Kidney (tissue), 14 donors: ENCODE data around the gene OR2S2. TPM values are rescaled to one million over a fixed set of nuclear protein-coding genes. Genes with fewer than 3 reads are reported as not detected.

Experiments
- DNase-seq, 5 donors: peaks; one replicate each; pipeline ENCODE4 v3.0.0-alpha.2; 2013 to 2020
- FAIRE-seq: peaks from 2 replicates; lab custom pipeline; 2012; peaks lifted over from hg19 to GRCh38; lab: Jason Lieb, UNC
- H3K27ac ChIP-seq, 2 donors: one replicate each; pipeline ENCODE4 v1.7.0; 2013; ENCODE audit warnings: low read depth in 2 of 2, low read length in 2 of 2, inconsistent platforms in 1 of 2
- H3K27me3 ChIP-seq: one replicate; pipeline ENCODE4 v1.7.1; 2013; ENCODE audit warnings: low read length, inconsistent platforms; ENCODE audit not compliant: control insufficient read depth, insufficient read depth
- H3K36me3 ChIP-seq, 3 donors: one replicate each; pipeline versions ENCODE4 v1.7.0 to v1.7.1; 2013; ENCODE audit warnings: low read length in 3 of 3, control low read depth in 1 of 3, inconsistent platforms in 1 of 3; ENCODE audit not compliant: insufficient read depth in 3 of 3, control insufficient read depth in 2 of 3
- H3K4me1 ChIP-seq, 3 donors: one replicate each; pipeline versions ENCODE4 v1.7.0 to v1.7.1; 2013; ENCODE audit warnings: low read length in 3 of 3, inconsistent platforms in 1 of 3, low read depth in 1 of 3; ENCODE audit not compliant: control insufficient read depth in 2 of 3, insufficient read depth in 2 of 3
- H3K4me3 ChIP-seq, 3 donors: one replicate each; pipeline versions ENCODE4 v1.7.0 to v1.8.1; 2013; ENCODE audit warnings: low read length in 3 of 3, control low read depth in 1 of 3, inconsistent platforms in 1 of 3
- H3K9ac ChIP-seq, 3 donors: one replicate each; pipeline versions ENCODE4 v1.7.0 to v1.7.1; 2013; ENCODE audit warnings: low read length in 3 of 3, control low read depth in 1 of 3, inconsistent platforms in 1 of 3
- H3K9me3 ChIP-seq, 3 donors: one replicate each; pipeline versions ENCODE4 v1.7.0 to v1.7.1; 2013; ENCODE audit warnings: low read length in 3 of 3, control low read depth in 1 of 3, inconsistent platforms in 1 of 3; ENCODE audit not compliant: control insufficient read depth in 2 of 3, insufficient read depth in 1 of 3
- CTCF ChIP-seq: IDR thresholded peaks from 3 replicates; pipeline ENCODE4 v1.5.1; 2012; ENCODE audit warnings: mild to moderate bottlenecking, moderate library complexity, borderline replicate concordance; ENCODE audit not compliant: insufficient read depth; ENCODE audit errors: extremely low read depth
- intact Hi-C: fragments of 100-400 bp; cut with DNase I; formaldehyde crosslinking; loops from one replicate; pipeline ENCODE4 v1.11.1; 2022
- polyA plus RNA-seq: library from polyadenylated mRNA; stranded (reverse); fragments of 350-450 nt; fragmentation: Illumina TruSeq; extraction: RNeasy Lipid Tissue Mini Kit (QIAGEN cat#74804); gene quantifications from one replicate; pipeline ENCODE4 v1.2.3, GENCODE V29; 2014; ENCODE audit warnings: low read depth, low replicate concordance; ENCODE audit not compliant: insufficient read depth
- total RNA-seq: library from RNA; stranded (reverse); fragmentation: NEBNext Ultra II Directional; extraction: Animal tissue kit (Norgen Biotek cat#: 25700); gene quantifications from one replicate; pipeline ENCODE4 v1.2.1, GENCODE V29; 2021
- donor health status: control.
- donor health status: control.
- donor health status: control.
- donor health status: control.
- donor health status: control.
- donor health status: DM: yes; HTN: yes; CAD: no.
- donor health status: Normal renal cell carcinoma (clear cell type).

Gene OR2S2
- total and polyA plus RNA-seq, 2 donors from 2014 or later, result not detected

DNA sequence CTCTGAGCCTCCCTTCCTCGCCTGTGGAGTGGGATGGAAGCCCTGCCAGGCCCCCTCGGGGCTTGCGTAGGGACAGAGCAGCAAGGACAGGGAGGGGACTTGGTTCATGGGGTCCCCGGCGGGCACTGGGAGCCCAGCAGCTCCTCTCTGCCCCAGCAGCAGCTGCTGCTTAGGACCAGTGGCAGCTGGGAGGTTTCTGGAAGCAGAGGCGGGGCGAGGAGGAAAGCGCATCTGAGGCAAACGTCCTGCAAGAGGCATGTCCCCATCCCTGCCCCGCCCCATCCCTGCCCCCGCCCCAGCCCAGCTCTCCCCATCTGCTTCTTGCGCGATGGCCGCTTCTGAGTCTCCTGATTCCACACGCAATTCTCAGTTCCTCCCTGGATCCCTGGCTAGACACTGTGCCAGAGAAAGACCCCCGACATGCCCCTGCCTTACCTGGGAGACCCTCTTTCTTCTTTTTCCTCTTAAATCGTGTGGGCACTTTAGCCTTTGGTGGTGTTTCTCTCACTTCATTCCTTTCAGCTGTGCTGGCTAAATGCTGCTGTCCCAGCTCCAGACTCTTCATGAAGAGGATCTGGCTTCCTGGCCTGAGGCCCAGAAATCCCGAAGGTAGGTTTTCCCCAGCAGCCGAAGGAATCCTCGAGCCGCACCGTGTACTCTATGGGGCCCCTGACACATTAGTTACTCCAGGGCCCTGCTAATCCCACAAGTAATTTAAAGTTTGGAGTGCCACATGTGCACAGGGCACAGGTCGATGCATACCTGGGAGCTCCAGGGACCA is 4.4 kb upstream of the OR2S2 start:
- Histone ChIP-seq H3K27ac (no peak overlapping the region), H3K4me1 (peaks cover 0 to 2% (median 0%) of the 10 kb centered on the region in 3 donors), H3K4me3 (no peak overlapping the region), H3K36me3 (no peaks in the 10 kb centered on the region), H3K27me3 (no peaks in the 10 kb centered on the region), H3K9me3 (no peaks in the 10 kb centered on the region), H3K9ac (no peak overlapping the region)
- intact Hi-C loops, result no loop called here
- TF ChIP-seq CTCF, result no peak
- DNase-seq, result no peak
- no peak for FAIRE-seq

DNA sequence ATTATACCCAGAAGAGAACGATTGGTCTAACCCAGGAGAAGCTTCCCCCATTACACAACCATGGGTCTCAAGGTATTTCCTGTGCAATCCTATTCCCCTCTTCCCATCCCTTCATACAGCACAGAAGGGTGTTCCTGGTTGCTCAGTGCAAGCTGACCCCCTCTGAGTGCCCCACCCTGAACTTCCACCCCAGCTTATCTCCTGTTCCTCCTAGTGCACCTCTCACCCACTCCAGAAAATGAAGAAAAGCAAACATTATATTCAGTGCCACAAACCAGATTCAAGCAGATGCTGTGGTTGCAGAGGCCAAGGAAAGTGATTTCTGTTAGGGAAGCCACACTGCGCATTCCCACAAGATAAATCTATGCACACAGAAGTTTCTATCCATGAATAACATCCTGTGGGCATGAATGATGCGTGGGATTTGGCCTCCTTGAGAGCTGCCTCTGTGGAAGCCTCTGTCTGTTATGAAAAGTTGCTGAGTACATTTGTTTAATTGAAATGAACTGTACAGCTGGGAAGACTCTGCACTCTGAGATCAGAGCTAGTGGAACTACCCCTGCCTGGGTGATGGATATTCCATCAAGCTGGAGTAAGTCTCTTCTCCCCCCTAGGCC is 2.2 kb upstream of the OR2S2 start:
- no peak for TF ChIP-seq CTCF
- intact Hi-C loops, result no loop called here
- FAIRE-seq, result no peak

DNA sequence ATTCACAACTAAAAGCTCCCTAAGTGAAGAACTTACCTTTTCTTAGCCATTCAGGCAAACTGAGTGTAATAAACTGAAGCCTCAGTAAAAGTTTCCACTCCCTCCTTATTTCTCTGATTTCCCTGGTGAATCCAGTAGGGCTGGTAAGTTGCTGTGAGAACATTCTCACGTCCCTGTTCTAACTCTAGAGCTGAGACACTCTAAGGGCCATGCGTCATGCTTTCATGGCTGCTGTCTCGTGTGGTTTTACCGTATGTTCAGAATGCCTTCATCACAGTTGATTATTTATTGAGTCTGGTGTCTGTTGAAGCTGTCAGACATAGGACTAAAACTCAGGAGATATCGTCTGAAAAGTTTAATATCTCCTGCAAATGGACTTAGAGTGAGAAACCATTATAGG is 1.3 kb downstream of the OR2S2 start:
- H3K27me3 ChIP-seq, result peaks cover 2% of the 10 kb centered on the region
- H3K4me3 ChIP-seq, result no peak overlapping the region
- intact Hi-C loops, result loop anchor here (5.0 kb wide), 1 partner anchor 61 kb away; no protein-coding TSS in a partner anchor
- no peaks in the 10 kb centered on the region for H3K36me3 ChIP-seq
- H3K27ac ChIP-seq, result no peak overlapping the region
- TF ChIP-seq CTCF, result no peak
- H3K4me1 ChIP-seq, result peaks cover 0 to 2% (median 0%) of the 10 kb centered on the region in 3 donors
- H3K9ac ChIP-seq, result no peak overlapping the region
- no peak for FAIRE-seq
- no peak for DNase-seq
- no peaks in the 10 kb centered on the region for H3K9me3 ChIP-seq

More for the DNA sequence above, 2.2 kb upstream of the OR2S2 start:
- no peaks in the 10 kb centered on the region for H3K27me3 ChIP-seq
- DNase-seq, result no peak
- no peak overlapping the region for H3K4me3 ChIP-seq
- H3K27ac ChIP-seq, result no peak overlapping the region
- H3K4me1 ChIP-seq, result peaks cover 0 to 2% (median 0%) of the 10 kb centered on the region in 3 donors
- H3K9me3 ChIP-seq, result no peaks in the 10 kb centered on the region
- H3K36me3 ChIP-seq, result no peaks in the 10 kb centered on the region
- H3K9ac ChIP-seq, result no peak overlapping the region
